HG03432 (cell line): ENCODE results near the gene CHCHD6.

Experiments used
- ATAC-seq: cut with Tn5 transposase; IDR thresholded peaks from one replicate; pipeline ENCODE4 v1.9.1; 2021; ENCODE audit warnings: mild to moderate bottlenecking, moderate library complexity; ENCODE audit not compliant: unreplicated experiment

Gene CHCHD6

DNA sequence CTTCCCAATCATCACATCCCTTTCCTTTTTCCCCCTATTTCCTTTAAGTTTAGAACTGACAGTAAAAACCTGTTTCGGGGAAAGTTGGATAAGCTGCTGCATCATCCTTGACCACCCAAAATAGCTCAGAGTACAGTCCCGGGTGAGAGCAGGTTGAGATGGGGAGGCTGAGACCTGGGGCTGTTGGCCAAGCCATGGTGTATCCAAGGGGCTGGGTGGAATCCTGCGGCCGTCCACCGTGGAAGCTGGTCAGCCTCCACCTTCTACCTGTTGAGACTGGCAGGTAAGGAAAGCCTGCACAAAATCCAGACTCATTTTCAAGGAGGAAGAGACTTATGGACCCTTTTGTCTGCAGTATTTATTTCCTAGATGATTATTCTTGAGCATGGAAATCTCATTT, 150.6 kb downstream of the CHCHD6 start:
- no peak for ATAC-seq

DNA sequence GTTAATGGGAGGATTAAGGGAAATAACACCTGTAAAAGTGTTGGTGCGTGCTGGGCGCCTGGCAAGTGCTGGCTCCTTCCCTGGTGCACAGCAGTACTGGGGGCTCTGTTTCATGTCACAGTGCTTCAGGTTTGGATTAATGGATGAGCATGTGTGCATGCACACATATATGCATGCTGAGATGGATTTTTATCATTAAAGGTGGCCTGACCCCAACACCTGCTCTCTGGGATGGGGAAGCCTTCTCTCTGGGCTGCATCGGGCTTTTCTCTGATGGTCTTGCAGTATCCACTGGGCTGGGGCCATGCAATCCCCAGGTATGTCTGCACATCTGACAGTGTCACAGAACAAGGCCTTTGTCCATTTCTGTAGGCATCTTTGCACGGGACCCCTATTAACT, 151.3 kb downstream of the CHCHD6 start:
- no peak for ATAC-seq

- no peak for ATAC-seq
Measured at GRCh38 chr3:126857928-126858327, 153.9 kb downstream of the CHCHD6 start.

- no peak for ATAC-seq
Measured at GRCh38 chr3:126858401-126858800, 154.4 kb downstream of the CHCHD6 start.

GRCh38 chr3:126858887-126859286, 154.8 kb downstream of the CHCHD6 start:
- ATAC-seq, result no peak

GRCh38 chr3:126859415-126860246, 155.6 kb downstream of the CHCHD6 start:
- no peak for ATAC-seq

GRCh38 chr3:126865736-126866135, 161.7 kb downstream of the CHCHD6 start:
- no peak for ATAC-seq

GRCh38 chr3:126866175-126866759, 162.2 kb downstream of the CHCHD6 start:
- no peak for ATAC-seq

- no peak for ATAC-seq
Measured at GRCh38 chr3:126867190-126867862, 163.3 kb downstream of the CHCHD6 start.

GRCh38 chr3:126867863-126868200, 163.8 kb downstream of the CHCHD6 start:
- ATAC-seq, result no peak

GRCh38 chr3:126870608-126871210, 166.7 kb downstream of the CHCHD6 start:
- ATAC-seq, result no peak

- ATAC-seq, result no peak
Measured at GRCh38 chr3:126872701-126873342, 168.8 kb downstream of the CHCHD6 start.

GRCh38 chr3:126873416-126873815, 169.4 kb downstream of the CHCHD6 start:
- no peak for ATAC-seq

DNA sequence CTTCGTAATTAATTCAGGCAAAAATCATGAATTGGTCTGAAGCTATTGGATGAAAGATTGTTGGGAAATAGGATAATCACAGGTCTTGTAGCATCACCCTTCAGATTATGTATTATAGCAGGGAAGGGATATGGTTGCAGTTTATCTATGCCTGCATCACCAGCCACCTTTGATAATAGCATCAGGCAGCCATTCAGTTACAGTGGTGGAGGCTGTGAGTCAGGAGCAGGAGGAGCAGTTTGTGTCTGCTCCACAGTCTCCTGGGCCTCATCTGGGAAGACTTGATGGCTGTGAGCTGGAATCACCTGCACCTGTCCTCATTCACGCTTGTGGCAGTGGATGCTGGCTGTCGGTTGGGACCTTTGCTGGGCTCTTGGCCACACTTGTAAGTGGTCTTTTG, 174.6 kb downstream of the CHCHD6 start:
- no peak for ATAC-seq

GRCh38 chr3:126880901-126881300, 176.9 kb downstream of the CHCHD6 start:
- no peak for ATAC-seq

DNA sequence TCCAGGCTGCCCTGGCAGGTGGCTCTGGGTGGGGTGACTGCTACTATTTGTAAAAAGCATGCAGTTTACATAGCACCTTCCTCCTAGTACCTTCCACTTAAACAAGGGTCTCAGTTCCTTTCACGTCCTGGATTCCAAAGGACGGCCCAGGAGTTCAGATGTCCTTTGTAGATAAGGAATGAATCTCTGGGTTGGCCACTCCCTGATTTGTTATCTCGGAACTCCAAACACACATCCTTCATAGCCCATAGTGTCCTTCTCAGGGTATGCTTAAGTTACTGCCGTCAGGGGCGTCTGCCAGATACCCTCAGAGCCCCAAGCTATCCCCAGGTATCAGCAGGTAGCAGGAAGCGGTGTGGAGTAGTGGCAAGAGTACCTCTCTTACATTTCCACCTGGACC, 177.8 kb downstream of the CHCHD6 start:
- no peak for ATAC-seq

GRCh38 chr3:126883241-126883640, 179.2 kb downstream of the CHCHD6 start:
- no peak for ATAC-seq

- ATAC-seq, result no peak
Measured at GRCh38 chr3:126885425-126885824, 181.4 kb downstream of the CHCHD6 start.

- no peak for ATAC-seq
Measured at GRCh38 chr3:126886217-126886616, 182.2 kb downstream of the CHCHD6 start.

- no peak for ATAC-seq
Measured at GRCh38 chr3:126887686-126888085, 183.6 kb downstream of the CHCHD6 start.

- ATAC-seq, result no peak
Measured at GRCh38 chr3:126888186-126888760, 184.2 kb downstream of the CHCHD6 start.
